Activated CD8-positive, alpha-beta T cell treated with anti-CD3 and anti-CD28 coated beads, Interleukin-2, amount 10 ng/mL, durations not matched to agents 7 days and 5 days (primary cell): ENCODE data around the gene AEBP2. TPM values are rescaled to one million over a fixed set of nuclear protein-coding genes. Genes with fewer than 3 reads are reported as not detected.
"Not testable (repeated sequence)": the region's sequence is repeated elsewhere in the genome, so short reads cannot be mapped to it uniquely, and the experiment has no call there.

Experiments used
- ATAC-seq: fragments of 150-1000 bp; cut with Tn5 transposase; one replicate; pipeline ENCODE4 v1.10.0; 2021; ENCODE audit warnings: moderate library complexity
- CTCF ChIA-PET: fragments of 350-600 bp; sonication (Branson Sonifier 250); formaldehyde crosslinking; loops from one replicate; lab custom pipeline; 2021; ENCODE audit warnings: antibody characterized with exemption; lab: Charles Lee
- POLR2A ChIA-PET: fragments of 350-600 bp; sonication (Branson Sonifier 250); formaldehyde crosslinking; loops from one replicate; lab custom pipeline; 2021; ENCODE audit warnings: antibody characterized with exemption; lab: Charles Lee
- DNase-seq: peaks from one replicate; pipeline ENCODE4 v3.0.0-alpha.2; 2020
- H3K27ac Mint-ChIP-seq: one replicate; pipeline ENCODE4 v1.8.0; 2021; ENCODE audit warnings: mild to moderate bottlenecking, mixed read lengths
- H3K27me3 Mint-ChIP-seq: one replicate; pipeline ENCODE4 v1.8.0; 2021; ENCODE audit warnings: low read depth, mixed read lengths
- H3K36me3 Mint-ChIP-seq: one replicate; pipeline ENCODE4 v1.8.0; 2021; ENCODE audit warnings: low read depth, mixed read lengths
- H3K4me1 Mint-ChIP-seq: one replicate; pipeline ENCODE4 v1.8.0; 2021; ENCODE audit warnings: low read depth, mixed read lengths
- H3K4me3 Mint-ChIP-seq: one replicate; pipeline ENCODE4 v1.8.0; 2021; ENCODE audit warnings: mild to moderate bottlenecking, mixed read lengths
- H3K9me3 Mint-ChIP-seq: one replicate; pipeline ENCODE4 v1.8.0; 2022; ENCODE audit warnings: mixed read lengths; ENCODE audit not compliant: insufficient read depth
- total RNA-seq, 2 experiments: library from RNA; stranded (reverse); gene quantifications; one replicate each; pipeline ENCODE4 v1.2.3, GENCODE V29; 2021

AEBP2 gene
- total RNA-seq, 2 experiments from 2014 or later: 57.3 to 57.4 TPM

DNA sequence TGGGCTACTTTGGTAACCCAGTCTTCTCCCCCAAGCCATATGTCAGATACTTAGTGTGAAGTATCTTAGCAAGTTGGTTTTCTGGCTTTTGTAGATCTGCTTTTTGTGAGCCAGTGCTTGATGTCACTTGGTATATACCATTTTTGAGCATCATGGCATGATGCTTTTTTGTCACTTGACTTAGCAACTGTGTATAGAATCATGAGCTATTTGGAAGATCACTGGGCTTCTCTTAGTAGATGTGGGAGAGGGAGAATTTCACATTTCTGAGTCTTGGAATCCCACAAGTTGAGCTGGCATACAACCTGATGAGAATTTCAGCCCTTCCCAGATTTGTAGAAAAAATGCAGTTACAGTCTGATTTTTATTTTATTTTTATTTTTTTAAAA, 24.9 kb downstream of the AEBP2 start:
- ATAC-seq (no peak), DNase-seq (no peak)
- no peak overlapping the region for H3K4me3 Mint-ChIP-seq
- H3K4me1 Mint-ChIP-seq: peaks cover 14% of the 10 kb centered on the region
- no peaks in the 10 kb centered on the region for H3K27me3 Mint-ChIP-seq
- H3K9me3 Mint-ChIP-seq: no peaks in the 10 kb centered on the region
- CTCF ChIA-PET: no interaction called here
- H3K36me3 Mint-ChIP-seq: peaks cover 59% of the 10 kb centered on the region
- H3K27ac Mint-ChIP-seq: no peak overlapping the region
- POLR2A ChIA-PET: no interaction called here

DNA sequence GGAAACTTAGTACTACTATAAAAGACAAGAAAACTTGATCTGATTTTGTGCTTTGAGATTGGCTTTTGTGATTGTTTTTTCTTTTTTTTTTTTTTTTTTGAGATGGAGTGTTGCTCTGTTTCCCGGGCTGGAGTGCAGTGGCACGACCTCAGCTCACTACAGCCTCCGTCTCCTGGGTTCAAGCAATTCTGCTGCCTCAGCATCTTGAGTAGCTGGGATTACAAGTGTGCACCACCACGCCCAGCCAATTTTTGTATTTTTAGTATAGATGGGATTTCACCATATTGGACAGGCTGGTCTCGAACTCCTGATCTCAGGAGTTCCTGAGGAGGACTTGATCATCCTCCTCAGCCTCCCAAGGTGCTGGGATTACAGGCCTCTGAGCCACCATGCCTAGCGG, 26.4 kb downstream of the AEBP2 start:
- Mint-ChIP-seq H3K27me3 (no peaks in the 10 kb centered on the region), H3K36me3 (peaks cover 68% of the 10 kb centered on the region), H3K27ac (no peak overlapping the region), H3K4me3 (no peak overlapping the region), H3K4me1 (peaks cover 14% of the 10 kb centered on the region), H3K9me3 (no peaks in the 10 kb centered on the region)
- POLR2A ChIA-PET: no interaction called here
- ATAC-seq (no peak), DNase-seq (no peak)
- CTCF ChIA-PET: no interaction called here

DNA sequence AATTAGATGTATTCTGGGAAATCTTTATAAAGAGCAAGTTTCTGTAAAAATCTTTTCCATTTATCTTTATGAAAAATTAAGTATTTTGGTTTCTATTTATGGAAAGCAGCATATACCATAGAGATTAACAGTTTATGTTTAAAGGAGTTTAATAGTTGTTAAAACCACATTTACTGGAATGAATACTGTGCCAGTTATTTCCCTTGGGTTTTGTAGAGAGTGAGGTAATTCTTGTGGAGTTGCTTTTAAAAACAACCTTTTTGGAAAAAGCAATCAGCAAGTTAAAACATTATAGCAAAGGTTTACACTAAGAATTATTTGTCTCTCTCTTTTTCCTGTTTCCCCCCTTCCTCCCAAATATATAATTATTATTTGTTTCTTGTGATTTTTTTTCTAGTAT, 34.9 kb downstream of the AEBP2 start:
- CTCF ChIA-PET: no interaction called here
- Mint-ChIP-seq H3K36me3 (peaks cover 78% of the 10 kb centered on the region), H3K9me3 (peaks cover 18% of the 10 kb centered on the region), H3K27ac (no peak overlapping the region), H3K4me3 (no peak overlapping the region), H3K27me3 (no peaks in the 10 kb centered on the region), H3K4me1 (peaks cover 25% of the 10 kb centered on the region)
- DNase-seq: no peak
- POLR2A ChIA-PET: interaction anchor here (1.2 to 1.6 kb wide), 2 partner anchors 34 to 48 kb away, joined by 3 to 4 read pairs; no protein-coding TSS in a partner anchor
- ATAC-seq: no peak

DNA sequence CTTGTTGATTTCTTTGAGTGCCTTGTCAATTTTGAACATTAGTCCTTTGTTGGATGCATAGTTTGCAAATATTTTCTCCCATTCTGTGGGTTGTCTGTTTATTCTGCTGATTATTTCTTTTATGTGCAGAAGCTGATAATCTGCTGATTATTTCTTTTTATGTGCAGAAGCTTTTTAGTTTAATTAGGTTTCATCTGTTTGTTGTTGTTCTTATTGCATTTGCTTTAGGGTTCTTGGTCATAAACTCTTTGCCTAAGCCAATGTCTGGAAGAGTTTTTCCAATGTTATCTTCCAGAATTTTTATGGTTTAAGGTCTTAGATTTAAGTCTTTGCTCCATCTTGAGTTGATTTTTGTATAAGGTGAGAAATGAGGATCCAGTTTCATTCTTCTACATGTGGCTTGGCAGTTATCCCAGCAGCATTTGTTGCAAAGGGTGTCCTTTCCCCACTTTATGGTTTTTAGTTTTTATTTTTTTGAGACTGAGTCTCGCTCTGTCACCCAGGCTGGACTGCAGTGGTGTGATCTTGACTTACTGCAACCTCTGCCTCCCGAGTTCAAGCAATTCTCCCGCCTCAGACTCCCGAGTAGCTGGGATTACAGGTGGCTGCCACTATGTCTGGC, 36.7 kb downstream of the AEBP2 start:
- H3K27me3 Mint-ChIP-seq, H3K4me3 Mint-ChIP-seq, H3K27ac Mint-ChIP-seq, CTCF ChIA-PET, DNase-seq, ATAC-seq: not testable (repeated sequence)
- Mint-ChIP-seq H3K36me3 (peaks cover 80% of the 10 kb centered on the region), H3K4me1 (peaks cover 28% of the 10 kb centered on the region), H3K9me3 (peaks cover 21% of the 10 kb centered on the region)
- POLR2A ChIA-PET: interaction anchor here (0.6 kb wide), 1 partner anchor 166 kb away, joined by 3 read pairs; no protein-coding TSS in a partner anchor

DNA sequence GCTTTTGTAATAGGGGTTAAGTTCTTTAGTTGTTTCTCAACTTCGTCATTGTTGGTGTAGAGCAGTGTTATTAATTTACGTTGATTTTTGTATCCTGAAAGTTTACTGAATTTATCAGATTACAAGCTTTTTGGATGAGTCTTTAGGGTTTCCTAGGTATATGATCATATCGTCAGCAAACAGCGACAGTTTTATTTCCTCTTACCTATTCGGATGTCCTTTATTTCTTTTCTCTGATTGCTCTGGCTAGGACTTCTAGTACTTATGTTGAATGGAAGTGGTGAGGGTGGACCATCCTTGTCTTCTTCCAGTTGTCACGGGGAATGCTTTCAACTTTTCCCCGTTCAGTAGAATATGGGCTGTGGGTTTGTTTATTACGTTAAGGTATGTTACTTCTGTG, 37.8 kb downstream of the AEBP2 start:
- Mint-ChIP-seq H3K36me3 (peaks cover 88% of the 10 kb centered on the region), H3K4me3 (no peak overlapping the region), H3K27ac (no peak overlapping the region), H3K4me1 (peaks cover 33% of the 10 kb centered on the region), H3K27me3 (no peaks in the 10 kb centered on the region), H3K9me3 (peaks cover 21% of the 10 kb centered on the region)
- CTCF ChIA-PET: no interaction called here
- DNase-seq: no peak
- no peak for ATAC-seq
- POLR2A ChIA-PET: no interaction called here

DNA sequence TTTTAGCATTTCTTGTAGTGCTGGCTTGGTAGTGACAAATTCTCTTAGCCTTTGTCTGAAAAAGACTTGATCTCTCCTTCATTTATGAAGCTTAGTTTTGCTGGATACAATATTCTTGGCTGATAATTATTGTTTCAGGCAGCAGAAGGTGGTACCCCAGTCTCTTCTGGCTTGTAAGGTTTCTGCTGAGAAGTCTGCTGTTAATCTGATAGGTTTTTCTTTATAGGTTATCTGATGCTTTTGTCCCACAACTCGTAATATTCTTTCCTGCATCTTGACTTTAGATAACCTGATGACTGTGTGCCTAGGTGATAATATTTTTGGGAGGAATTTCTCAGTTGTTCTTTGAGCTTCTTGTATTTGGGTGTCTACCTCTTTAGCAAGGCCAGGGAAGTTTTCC, 41.2 kb downstream of the AEBP2 start:
- ATAC-seq (no peak), DNase-seq (no peak)
- ChIA-PET CTCF (interaction anchor here (0.8 to 1.1 kb wide), 2 partner anchors 45 to 177 kb away, joined by 3 read pairs; no protein-coding TSS in a partner anchor), POLR2A (interaction anchor here (0.6 to 0.8 kb wide), 2 partner anchors 18 to 64 kb away, joined by 3 read pairs; no protein-coding TSS in a partner anchor)
- Mint-ChIP-seq H3K36me3 (peaks cover 86% of the 10 kb centered on the region), H3K27me3 (no peaks in the 10 kb centered on the region), H3K27ac (no peak overlapping the region), H3K9me3 (peaks cover 21% of the 10 kb centered on the region), H3K4me3 (no peak overlapping the region), H3K4me1 (peaks cover 63% of the 10 kb centered on the region)

DNA sequence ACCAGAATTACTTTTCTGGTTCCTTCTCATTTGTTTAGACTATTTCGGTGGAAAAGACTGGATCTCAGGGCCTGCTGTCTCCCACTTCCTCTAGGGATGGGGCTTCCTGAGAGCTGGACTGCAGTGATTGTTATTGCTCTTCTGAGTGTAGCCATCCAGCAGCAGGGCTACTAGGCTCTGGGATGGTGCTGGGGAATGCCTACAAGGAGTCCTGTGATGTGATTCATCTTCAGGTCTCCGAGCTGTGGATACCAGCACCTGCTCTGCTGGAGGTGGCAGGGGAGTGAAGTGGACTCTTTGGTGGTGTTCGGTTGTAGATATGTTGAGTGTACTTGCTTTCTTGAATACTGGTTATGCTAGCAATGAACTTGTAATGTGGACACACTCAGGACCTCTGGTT, 42.7 kb downstream of the AEBP2 start:
- Mint-ChIP-seq H3K4me1 (peaks cover 66% of the 10 kb centered on the region), H3K9me3 (peaks cover 21% of the 10 kb centered on the region), H3K27me3 (no peaks in the 10 kb centered on the region), H3K4me3 (peak overlapping the region; percentile 24), H3K27ac (peak overlapping the region; percentile 85), H3K36me3 (peaks cover 87% of the 10 kb centered on the region)
- DNase-seq (no peak), ATAC-seq (no peak)
- ChIA-PET POLR2A (no interaction called here), CTCF (no interaction called here)

DNA sequence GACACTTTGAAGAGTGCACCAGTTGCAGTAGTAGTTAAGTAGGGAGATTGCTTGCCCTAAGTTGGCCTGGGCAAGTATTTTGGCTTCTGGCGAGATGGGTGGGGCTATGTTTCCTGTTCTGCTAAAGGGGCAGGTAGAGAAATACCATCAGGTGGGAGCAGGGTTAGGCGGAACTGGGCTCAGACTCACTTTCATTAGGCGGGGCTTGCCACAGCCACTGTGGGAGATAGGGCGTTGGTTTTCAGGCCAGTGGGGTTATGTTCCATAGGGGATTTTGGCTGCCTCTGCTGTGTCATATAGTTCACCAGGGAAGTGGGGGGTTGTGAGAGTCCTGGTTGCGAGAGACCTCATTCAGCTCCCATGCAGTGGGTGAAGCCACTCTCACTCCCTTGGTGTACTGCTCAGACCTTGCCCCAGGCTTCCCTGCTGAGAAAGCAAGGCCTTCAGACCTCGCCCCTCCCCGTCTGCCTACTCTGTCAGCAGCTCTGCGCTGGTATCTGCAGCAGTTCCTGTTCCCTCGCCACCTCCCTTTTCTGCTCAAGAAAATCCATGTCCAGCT, 43.3 kb downstream of the AEBP2 start:
- ATAC-seq (peak; percentile 84), DNase-seq (peak; percentile 69)
- peaks cover 17% of the 10 kb centered on the region for H3K9me3 Mint-ChIP-seq
- H3K27ac Mint-ChIP-seq: peak overlapping the region; percentile 85
- no peaks in the 10 kb centered on the region for H3K27me3 Mint-ChIP-seq
- H3K36me3 Mint-ChIP-seq: peaks cover 83% of the 10 kb centered on the region
- ChIA-PET CTCF (no interaction called here), POLR2A (no interaction called here)
- peaks cover 60% of the 10 kb centered on the region for H3K4me1 Mint-ChIP-seq
- peak overlapping the region; percentile 24 for H3K4me3 Mint-ChIP-seq

DNA sequence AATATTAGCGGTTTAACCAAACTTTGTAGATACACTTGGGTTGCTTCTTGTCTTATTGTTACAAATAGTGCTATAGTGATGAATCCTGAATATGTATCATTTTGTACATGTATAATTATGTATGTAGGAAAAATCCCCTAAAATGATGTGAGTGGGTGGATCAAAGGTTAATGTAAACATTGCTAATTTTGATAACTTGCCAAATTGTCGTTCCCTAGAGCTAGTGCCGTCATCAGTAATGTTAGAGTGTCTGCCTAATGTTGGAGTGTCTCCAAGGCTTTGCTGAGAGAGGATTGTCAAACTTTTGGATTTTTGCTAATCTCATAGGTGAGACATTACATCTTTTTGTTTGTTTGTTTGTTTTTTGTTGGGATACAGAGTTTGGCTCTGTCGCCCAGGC, 44.4 kb downstream of the AEBP2 start:
- H3K36me3 Mint-ChIP-seq: peaks cover 78% of the 10 kb centered on the region
- CTCF ChIA-PET: no interaction called here

DNA sequence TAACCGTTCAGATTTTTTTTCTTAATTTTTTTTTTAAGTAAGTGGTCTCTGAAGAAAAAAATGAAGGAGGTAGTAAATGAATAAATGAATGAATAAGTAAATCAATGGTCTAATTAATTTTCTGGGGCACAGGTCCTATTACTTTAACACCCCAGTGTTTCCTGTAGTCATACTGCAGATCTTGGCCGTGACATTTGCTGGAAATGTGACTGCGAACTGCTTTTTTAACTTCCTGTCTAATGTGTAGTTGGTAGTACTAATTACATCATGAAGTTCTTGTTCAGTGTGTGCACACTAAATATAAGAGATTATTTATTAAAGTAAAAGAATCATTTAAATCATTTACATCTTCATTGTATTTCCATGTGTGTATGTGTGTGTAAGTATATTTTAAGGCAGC, 45.4 kb downstream of the AEBP2 start:
- Mint-ChIP-seq H3K36me3 (peaks cover 75% of the 10 kb centered on the region), H3K4me1 (peaks cover 62% of the 10 kb centered on the region), H3K4me3 (no peak overlapping the region), H3K9me3 (no peaks in the 10 kb centered on the region), H3K27me3 (no peaks in the 10 kb centered on the region), H3K27ac (peak overlapping the region; percentile 64)
- peak; percentile 40 for DNase-seq
- ATAC-seq: no peak
- ChIA-PET CTCF (interaction anchor here (0.7 kb wide), 1 partner anchor 69 kb away, joined by 3 read pairs; no protein-coding TSS in a partner anchor), POLR2A (no interaction called here)

More for the DNA sequence above, 44.4 kb downstream of the AEBP2 start:
- ATAC-seq: no peak
- Mint-ChIP-seq H3K4me3 (no peak overlapping the region), H3K9me3 (peaks cover 7% of the 10 kb centered on the region), H3K27ac (peak overlapping the region; percentile 85), H3K27me3 (no peaks in the 10 kb centered on the region), H3K4me1 (peaks cover 61% of the 10 kb centered on the region)
- POLR2A ChIA-PET: no interaction called here
- DNase-seq: no peak

DNA sequence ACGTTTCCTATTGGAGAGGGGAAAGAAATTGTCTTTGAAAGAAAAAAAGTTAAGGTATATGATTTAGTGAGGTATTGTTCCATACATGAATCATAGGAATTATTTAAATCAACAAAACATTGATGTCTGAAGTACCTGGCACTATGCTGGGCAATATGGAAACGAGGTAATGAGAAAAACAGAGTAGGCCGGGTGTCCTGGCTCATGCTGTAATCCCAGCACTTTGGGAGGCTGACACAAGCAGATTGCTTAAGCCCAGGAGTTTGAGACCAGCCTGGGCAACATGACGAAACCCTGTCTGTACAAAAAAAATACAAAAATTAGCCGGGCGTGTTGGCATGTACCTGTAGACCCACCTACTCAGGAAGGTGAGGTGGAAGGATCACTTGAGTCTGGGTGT, 45.9 kb downstream of the AEBP2 start:
- Mint-ChIP-seq H3K4me1 (peaks cover 64% of the 10 kb centered on the region), H3K27ac (peak overlapping the region; percentile 64), H3K27me3 (no peaks in the 10 kb centered on the region), H3K4me3 (no peak overlapping the region), H3K9me3 (no peaks in the 10 kb centered on the region), H3K36me3 (peaks cover 71% of the 10 kb centered on the region)
- CTCF ChIA-PET: no interaction called here
- POLR2A ChIA-PET: no interaction called here
- DNase-seq: no peak
- no peak for ATAC-seq

DNA sequence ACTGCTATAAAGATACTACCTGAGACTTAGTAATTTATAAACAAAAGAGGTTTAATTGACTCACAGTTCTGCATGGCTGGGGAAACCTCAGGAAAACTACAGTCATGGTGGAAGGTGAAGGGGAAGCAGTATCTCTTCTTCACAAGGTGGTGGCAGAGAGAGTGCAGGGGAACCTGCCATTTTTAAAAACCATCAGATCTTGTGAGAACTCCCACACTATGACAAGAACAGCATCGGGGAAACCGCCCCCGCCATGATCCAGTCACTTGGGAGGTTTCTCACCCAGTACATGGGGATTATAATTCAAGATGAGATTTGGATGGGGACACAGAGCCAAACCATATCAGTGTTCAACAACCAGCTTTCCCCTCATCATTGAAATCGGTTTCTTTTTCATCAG, 49.9 kb downstream of the AEBP2 start:
- Mint-ChIP-seq H3K27me3 (no peaks in the 10 kb centered on the region), H3K9me3 (no peaks in the 10 kb centered on the region), H3K4me3 (no peak overlapping the region), H3K4me1 (peaks cover 33% of the 10 kb centered on the region), H3K27ac (no peak overlapping the region), H3K36me3 (peaks cover 41% of the 10 kb centered on the region)
- CTCF ChIA-PET: no interaction called here
- DNase-seq (no peak), ATAC-seq (no peak)
- POLR2A ChIA-PET: no interaction called here
